ENCODE results near the gene CEP112. TPM values are rescaled to one million over a fixed set of nuclear protein-coding genes. Genes with fewer than 3 reads are reported as not detected.

CEP112 gene
- total RNA-seq, 1 experiment from 2014 or later: 6.1 TPM

DNA sequence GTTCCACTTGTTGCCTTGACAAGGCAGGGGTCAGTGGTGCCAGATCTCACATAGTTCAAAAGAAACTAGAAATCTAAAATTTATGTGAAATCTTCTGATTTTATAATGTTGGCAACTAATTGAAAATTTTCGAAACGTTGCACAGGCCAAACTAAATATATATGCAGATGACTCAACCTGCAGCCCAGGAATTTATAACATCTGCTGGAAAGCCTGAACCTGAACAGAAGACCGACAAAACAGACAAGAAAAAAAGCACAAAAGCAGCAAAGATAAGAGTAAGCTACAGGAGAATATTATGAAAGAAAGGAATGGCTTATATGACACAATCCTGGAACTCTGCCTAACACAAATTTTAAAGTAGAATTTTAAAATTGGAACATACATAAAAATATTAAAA lies 207.6 kb downstream of the CEP112 start:
- Mint-ChIP-seq H3K9me3 (peaks cover 8% of the 10 kb centered on the region), H3K27ac (no peak overlapping the region), H3K4me1 (no peaks in the 10 kb centered on the region), H3K27me3 (ENCODE audit: low read depth) (no peaks in the 10 kb centered on the region), H3K4me3 (no peak overlapping the region), H3K36me3 (peaks cover 6% of the 10 kb centered on the region)
- ATAC-seq (no peak), DNase-seq (ENCODE audit: low spot score) (no peak)
- CTCF ChIA-PET: interaction anchor here (1.2 kb wide), 1 partner anchor 690 kb away, joined by 3 read pairs; no protein-coding TSS in a partner anchor
- POLR2A ChIA-PET: no interaction called here
- no peak for TF ChIP-seq NR3C1 (CRISPR knock-in tag; conservative IDR thresholded peaks at IDR 0.05; ENCODE audit: low read depth)
- TF ChIP-seq IRF2 (CRISPR knock-in tag; IDR thresholded peaks at IDR 0.05; ENCODE audit: borderline replicate concordance, low read depth): no peak
- no peak for TF ChIP-seq ZNF423 (CRISPR knock-in tag; IDR thresholded peaks at IDR 0.05)
- TF ChIP-seq, protein P1, sequence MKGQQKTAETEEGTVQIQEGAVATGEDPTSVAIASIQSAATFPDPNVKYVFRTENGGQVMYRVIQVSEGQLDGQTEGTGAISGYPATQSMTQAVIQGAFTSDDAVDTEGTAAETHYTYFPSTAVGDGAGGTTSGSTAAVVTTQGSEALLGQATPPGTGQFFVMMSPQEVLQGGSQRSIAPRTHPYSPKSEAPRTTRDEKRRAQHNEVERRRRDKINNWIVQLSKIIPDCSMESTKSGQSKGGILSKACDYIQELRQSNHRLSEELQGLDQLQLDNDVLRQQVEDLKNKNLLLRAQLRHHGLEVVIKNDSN (CRISPR knock-in tag; IDR thresholded peaks at IDR 0.05): no peak
- TF ChIP-seq, protein P2, sequence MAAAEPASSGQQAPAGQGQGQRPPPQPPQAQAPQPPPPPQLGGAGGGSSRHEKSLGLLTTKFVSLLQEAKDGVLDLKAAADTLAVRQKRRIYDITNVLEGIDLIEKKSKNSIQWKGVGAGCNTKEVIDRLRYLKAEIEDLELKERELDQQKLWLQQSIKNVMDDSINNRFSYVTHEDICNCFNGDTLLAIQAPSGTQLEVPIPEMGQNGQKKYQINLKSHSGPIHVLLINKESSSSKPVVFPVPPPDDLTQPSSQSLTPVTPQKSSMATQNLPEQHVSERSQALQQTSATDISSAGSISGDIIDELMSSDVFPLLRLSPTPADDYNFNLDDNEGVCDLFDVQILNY (CRISPR knock-in tag; IDR thresholded peaks at IDR 0.05): no peak
- no peak for TF ChIP-seq ZNF263 (CRISPR knock-in tag; IDR thresholded peaks at IDR 0.05; ENCODE audit: low read depth)
- TF ChIP-seq ZNF121 (CRISPR knock-in tag; IDR thresholded peaks at IDR 0.05): no peak
- TF ChIP-seq ZNF416 (CRISPR knock-in tag; IDR thresholded peaks at IDR 0.05): no peak
- TF ChIP-seq, protein P3, sequence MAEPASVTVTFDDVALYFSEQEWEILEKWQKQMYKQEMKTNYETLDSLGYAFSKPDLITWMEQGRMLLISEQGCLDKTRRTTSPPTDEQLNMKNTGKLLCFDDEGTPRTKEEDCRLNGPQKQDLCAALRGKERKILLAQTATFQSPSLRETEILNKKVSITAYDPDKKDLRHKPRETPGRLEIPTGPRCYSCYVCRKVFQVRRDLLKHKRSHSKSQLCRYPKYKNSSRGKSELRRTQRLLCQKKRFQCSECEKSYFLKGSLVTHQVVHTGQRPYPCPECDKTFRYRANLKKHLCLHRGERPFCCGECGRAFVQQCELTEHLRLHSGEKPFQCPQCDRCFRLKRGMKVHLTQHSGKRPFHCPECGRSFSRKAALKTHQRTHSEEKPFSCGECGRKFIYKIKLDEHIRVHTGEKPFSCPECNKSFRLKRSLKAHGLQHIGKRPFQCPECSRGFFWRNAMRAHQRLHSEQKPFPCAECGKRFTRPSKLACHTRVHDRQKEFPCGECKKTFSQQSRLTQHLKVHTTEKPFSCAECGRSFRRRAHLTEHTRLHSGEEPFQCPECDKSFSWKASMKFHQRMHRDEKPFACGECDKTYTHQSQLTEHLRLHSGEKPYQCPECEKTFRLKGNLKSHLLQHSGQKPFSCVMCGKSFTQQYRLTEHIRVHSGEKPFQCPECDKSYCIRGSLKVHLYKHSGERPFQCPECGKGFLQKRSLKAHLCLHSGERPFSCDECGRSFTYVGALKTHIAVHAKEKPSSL (CRISPR knock-in tag; conservative IDR thresholded peaks at IDR 0.05): no peak
- TF ChIP-seq NFE2L1 (CRISPR knock-in tag; IDR thresholded peaks at IDR 0.05): no peak
- TF ChIP-seq, protein P4, sequence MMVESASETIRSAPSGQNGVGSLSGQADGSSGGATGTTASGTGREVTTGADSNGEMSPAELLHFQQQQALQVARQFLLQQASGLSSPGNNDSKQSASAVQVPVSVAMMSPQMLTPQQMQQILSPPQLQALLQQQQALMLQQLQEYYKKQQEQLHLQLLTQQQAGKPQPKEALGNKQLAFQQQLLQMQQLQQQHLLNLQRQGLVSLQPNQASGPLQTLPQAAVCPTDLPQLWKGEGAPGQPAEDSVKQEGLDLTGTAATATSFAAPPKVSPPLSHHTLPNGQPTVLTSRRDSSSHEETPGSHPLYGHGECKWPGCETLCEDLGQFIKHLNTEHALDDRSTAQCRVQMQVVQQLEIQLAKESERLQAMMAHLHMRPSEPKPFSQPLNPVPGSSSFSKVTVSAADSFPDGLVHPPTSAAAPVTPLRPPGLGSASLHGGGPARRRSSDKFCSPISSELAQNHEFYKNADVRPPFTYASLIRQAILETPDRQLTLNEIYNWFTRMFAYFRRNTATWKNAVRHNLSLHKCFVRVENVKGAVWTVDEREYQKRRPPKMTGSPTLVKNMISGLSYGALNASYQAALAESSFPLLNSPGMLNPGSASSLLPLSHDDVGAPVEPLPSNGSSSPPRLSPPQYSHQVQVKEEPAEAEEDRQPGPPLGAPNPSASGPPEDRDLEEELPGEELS (CRISPR knock-in tag; IDR thresholded peaks at IDR 0.05): no peak
- TF ChIP-seq EMX1 (CRISPR knock-in tag; IDR thresholded peaks at IDR 0.05): no peak
- TF ChIP-seq, protein P5, sequence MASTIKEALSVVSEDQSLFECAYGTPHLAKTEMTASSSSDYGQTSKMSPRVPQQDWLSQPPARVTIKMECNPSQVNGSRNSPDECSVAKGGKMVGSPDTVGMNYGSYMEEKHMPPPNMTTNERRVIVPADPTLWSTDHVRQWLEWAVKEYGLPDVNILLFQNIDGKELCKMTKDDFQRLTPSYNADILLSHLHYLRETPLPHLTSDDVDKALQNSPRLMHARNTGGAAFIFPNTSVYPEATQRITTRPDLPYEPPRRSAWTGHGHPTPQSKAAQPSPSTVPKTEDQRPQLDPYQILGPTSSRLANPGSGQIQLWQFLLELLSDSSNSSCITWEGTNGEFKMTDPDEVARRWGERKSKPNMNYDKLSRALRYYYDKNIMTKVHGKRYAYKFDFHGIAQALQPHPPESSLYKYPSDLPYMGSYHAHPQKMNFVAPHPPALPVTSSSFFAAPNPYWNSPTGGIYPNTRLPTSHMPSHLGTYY (CRISPR knock-in tag; IDR thresholded peaks at IDR 0.05): no peak
- no peak for TF ChIP-seq TEAD1 (CRISPR knock-in tag; IDR thresholded peaks at IDR 0.05)
- no peak for TF ChIP-seq RELA (CRISPR knock-in tag; IDR thresholded peaks at IDR 0.05; ENCODE audit: borderline replicate concordance)
- TF ChIP-seq ZNF138 (CRISPR knock-in tag; conservative IDR thresholded peaks at IDR 0.05): no peak
- no peak for TF ChIP-seq CBFB (CRISPR knock-in tag; IDR thresholded peaks at IDR 0.05; ENCODE audit: low read depth)
- TF ChIP-seq, protein P6, sequence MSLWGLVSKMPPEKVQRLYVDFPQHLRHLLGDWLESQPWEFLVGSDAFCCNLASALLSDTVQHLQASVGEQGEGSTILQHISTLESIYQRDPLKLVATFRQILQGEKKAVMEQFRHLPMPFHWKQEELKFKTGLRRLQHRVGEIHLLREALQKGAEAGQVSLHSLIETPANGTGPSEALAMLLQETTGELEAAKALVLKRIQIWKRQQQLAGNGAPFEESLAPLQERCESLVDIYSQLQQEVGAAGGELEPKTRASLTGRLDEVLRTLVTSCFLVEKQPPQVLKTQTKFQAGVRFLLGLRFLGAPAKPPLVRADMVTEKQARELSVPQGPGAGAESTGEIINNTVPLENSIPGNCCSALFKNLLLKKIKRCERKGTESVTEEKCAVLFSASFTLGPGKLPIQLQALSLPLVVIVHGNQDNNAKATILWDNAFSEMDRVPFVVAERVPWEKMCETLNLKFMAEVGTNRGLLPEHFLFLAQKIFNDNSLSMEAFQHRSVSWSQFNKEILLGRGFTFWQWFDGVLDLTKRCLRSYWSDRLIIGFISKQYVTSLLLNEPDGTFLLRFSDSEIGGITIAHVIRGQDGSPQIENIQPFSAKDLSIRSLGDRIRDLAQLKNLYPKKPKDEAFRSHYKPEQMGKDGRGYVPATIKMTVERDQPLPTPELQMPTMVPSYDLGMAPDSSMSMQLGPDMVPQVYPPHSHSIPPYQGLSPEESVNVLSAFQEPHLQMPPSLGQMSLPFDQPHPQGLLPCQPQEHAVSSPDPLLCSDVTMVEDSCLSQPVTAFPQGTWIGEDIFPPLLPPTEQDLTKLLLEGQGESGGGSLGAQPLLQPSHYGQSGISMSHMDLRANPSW (CRISPR knock-in tag; conservative IDR thresholded peaks at IDR 0.05; ENCODE audit: low read depth): no peak

Data from WTC11 (cell line).